ENCODE data around the gene SERPINE1. TPM values are rescaled to one million over a fixed set of nuclear protein-coding genes. Genes with fewer than 3 reads are reported as not detected.

The SERPINE1 gene
- total RNA-seq, 4 donors from 2014 or later, result 6.7 to 22.9 (median 13.0) TPM

DNA sequence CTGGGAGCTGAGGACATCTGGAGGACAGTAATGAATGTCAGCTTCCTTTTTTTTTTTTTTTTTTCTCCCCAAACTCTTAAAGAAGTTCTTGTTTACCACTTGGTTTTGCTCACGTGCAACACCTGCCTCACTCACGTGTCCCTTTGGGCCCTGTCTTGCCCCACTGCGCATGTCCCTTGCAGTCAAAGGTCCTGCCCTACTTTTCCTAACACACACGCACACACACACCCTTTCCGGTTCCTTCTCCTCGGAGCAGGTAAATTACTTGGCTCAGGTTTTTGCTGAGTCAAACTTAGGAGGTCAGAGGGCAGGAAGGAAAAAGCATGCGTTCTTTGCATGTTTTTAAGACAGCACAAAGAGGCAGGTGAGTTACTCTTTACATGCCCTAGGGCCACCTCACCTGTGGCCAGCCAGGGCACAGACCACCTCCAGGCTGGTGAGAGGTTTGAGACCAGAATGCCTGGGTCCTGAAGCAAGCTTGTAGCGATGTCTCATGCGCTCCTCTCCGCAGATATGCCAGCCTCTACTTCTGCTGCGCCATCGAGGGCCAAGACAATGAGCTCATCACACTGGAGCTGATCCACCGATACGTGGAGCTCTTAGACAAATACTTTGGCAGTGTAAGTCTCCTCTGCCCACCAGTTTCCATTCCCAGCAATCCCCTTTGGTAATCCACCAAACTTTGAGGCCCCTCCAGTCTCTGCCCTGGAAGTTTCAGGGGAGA, 30.1 kb downstream of the SERPINE1 start:
- no peak overlapping the region for H3K4me3 ChIP-seq
- no peak overlapping the region for H3K27ac ChIP-seq
- H3K4me1 ChIP-seq, result peaks cover 18% of the 10 kb centered on the region
- 62% methylated on average over 14 of the region's 14 CpGs for WGBS
- TF ChIP-seq POLR2A (IDR thresholded peaks at IDR 0.05) (no peak), POLR2AphosphoS5 (IDR thresholded peaks at IDR 0.05) (no peak), EP300 (IDR thresholded peaks at IDR 0.05) (no peak), CTCF (IDR thresholded peaks at IDR 0.05) (no peak)
- H3K9me3 ChIP-seq, result no peaks in the 10 kb centered on the region
- no peak for DNase-seq (ENCODE audit: low spot score in 2 of 2)
- peaks cover 40% of the 10 kb centered on the region for H3K36me3 ChIP-seq
- peaks cover 2% of the 10 kb centered on the region for H3K27me3 ChIP-seq

GRCh38 chr7:101159696-101160674, 33.1 kb downstream of the SERPINE1 start:
- no peak overlapping the region for H3K27ac ChIP-seq
- TF ChIP-seq POLR2AphosphoS5 (IDR thresholded peaks at IDR 0.05), result no peak
- no peak overlapping the region for H3K4me3 ChIP-seq
- H3K4me1 ChIP-seq, result peaks cover 36% of the 10 kb centered on the region
- peaks cover 32% of the 10 kb centered on the region for H3K27me3 ChIP-seq
- peaks cover 40% of the 10 kb centered on the region for H3K36me3 ChIP-seq
- DNase-seq (ENCODE audit: low spot score in 2 of 2), result no peak
- WGBS, result 81% methylated on average over 25 of the region's 31 CpGs
- no peaks in the 10 kb centered on the region for H3K9me3 ChIP-seq

DNA sequence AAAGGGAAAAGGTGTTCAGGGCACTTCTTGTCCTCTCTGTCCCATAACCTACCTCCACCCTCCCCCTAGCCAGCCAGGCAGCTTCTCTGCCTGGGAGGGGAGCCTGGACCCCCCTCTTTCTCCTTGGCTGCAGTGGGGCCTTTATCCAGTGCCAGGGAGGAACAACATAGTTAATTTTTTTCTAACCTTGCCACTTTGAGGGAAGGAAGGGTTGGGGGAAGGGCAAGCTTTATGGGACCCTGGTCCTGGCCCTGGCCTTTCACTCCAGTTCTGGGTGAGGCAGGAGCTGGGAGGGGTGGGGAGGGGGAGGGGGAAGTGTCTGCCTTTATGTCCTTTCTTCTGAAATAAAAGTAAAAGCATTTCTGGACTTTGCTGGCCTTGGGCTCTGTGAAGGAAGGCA, 34.0 kb downstream of the SERPINE1 start:
- Histone ChIP-seq H3K27me3 (peaks cover 41% of the 10 kb centered on the region), H3K4me1 (peaks cover 39% of the 10 kb centered on the region), H3K27ac (no peak overlapping the region), H3K36me3 (peaks cover 40% of the 10 kb centered on the region), H3K9me3 (no peaks in the 10 kb centered on the region), H3K4me3 (no peak overlapping the region)
- TF ChIP-seq POLR2A (IDR thresholded peaks at IDR 0.05) (no peak), EP300 (IDR thresholded peaks at IDR 0.05) (no peak), CTCF (IDR thresholded peaks at IDR 0.05) (no peak)
- no peak for DNase-seq (ENCODE audit: low spot score in 2 of 2)

DNA sequence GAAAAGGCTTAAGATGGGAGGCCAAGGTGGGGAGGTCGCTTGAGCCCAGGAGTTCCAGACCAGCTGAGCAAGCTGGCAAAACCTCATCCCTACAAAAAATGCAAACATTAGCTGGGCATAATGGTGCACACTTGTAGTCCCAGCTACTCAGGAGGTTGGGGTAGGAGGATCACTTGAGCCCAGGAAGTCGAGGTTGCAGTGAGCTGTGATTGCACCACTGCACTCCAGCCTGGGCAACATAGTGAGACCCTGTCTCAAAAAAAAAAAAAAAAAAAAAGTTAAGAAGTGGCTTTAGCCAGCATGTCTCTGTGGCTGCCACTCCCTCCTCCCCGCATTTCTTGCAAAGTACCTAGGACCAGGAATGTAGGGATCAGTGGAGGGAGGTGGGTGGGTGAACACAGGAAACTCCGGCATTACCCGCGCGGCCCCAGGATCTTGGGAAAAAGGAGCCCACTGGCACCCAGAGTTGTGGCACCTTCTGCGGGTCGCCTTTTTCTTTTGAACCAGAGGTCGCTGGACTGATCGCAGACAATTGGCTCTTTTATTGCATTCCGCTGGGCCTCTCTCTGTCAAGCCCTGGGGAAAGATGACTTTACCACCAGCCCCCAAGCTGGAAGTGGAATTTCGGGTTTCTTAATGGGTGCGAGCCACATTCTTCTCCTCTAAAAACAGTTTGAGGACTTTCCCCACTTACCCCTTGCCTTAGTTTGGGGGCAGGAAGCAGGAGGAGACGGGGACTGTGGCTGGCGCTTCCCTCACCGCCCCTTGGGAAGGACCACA, 35.0 kb downstream of the SERPINE1 start:
- DNase-seq (ENCODE audit: low spot score in 2 of 2), result no peak
- Histone ChIP-seq H3K27ac (no peak overlapping the region), H3K27me3 (peaks cover 51% of the 10 kb centered on the region), H3K9me3 (no peaks in the 10 kb centered on the region), H3K4me1 (peaks cover 45% of the 10 kb centered on the region), H3K36me3 (peaks cover 40% of the 10 kb centered on the region), H3K4me3 (peak overlapping the region; percentile 47)
- WGBS, result 81% methylated on average over 17 of the region's 17 CpGs
- TF ChIP-seq POLR2A (IDR thresholded peaks at IDR 0.05) (no peak), POLR2AphosphoS5 (IDR thresholded peaks at IDR 0.05) (no peak)

DNA sequence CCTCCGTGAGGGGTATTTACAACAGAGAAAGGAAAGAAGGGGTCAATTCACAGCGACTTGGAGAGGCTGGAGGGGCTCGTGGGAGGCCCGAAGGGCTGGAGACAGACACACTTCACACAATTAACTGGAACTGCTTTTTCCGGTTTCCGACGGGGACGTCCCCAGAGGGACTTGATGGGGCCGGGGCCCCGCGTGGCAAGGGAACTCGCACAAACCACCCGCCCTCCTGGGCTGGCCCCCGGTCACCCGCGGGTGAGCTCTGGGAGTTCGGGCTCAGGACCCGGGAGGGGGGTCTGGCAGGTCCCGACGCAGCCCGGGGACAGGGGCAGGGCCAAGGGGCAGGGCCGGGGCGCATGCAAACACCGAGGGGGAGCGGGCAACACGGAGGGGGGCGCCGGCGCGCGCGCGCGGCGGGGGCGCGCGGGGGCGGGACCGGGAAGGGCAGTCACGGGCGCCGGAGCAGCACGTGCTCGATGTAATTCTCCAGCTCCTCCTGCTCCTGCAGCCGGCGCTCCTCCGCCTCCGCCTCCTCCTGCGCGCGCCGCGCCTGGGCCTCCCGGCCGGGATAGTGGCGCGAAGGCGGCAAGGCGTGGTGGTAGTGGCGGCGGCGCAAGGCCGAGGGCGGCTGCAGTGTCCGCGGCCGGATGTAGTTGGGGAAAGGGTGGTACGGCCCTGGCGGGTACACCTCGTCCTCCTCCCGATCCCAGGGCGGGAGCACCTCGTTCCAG, 35.8 kb downstream of the SERPINE1 start:
- no peak for DNase-seq (ENCODE audit: low spot score in 2 of 2)
- no peak overlapping the region for H3K27ac ChIP-seq
- H3K4me3 ChIP-seq, result peak overlapping the region; percentile 47
- no peaks in the 10 kb centered on the region for H3K9me3 ChIP-seq
- TF ChIP-seq EP300 (IDR thresholded peaks at IDR 0.05) (no peak), POLR2AphosphoS5 (IDR thresholded peaks at IDR 0.05) (no peak), POLR2A (IDR thresholded peaks at IDR 0.05) (no peak), CTCF (IDR thresholded peaks at IDR 0.05) (no peak)
- peaks cover 59% of the 10 kb centered on the region for H3K27me3 ChIP-seq
- WGBS, result 8% methylated on average over 11 of the region's 74 CpGs
- H3K4me1 ChIP-seq, result peaks cover 45% of the 10 kb centered on the region
- peaks cover 32% of the 10 kb centered on the region for H3K36me3 ChIP-seq

All from suprapubic skin (tissue), 4 donors.